GM12878 (cell line): Measurements from ENCODE around the gene TSHZ2. TPM values are rescaled to one million over a fixed set of nuclear protein-coding genes. Genes with fewer than 3 reads are reported as not detected.

Source experiments
- ATAC-seq: fragments of 200-7000 bp; cut with Tn5 transposase; 3 replicates; pipeline ENCODE4 v1.9.1; 2020; ENCODE audit warnings: mild to moderate bottlenecking, moderate library complexity
- BruUV-seq: library from RNA; stranded (reverse); fragments of 400-500 nt; replicated peaks from 2 replicates; lab custom pipeline; 2021; lab: Mats Ljungman, UMichigan
- CTCF ChIA-PET: fragments of 300-600 bp; sonication (Branson Sonifier 250); formaldehyde crosslinking; extraction: SDS; loops from one replicate; lab custom pipeline; 2021; ENCODE audit warnings: inconsistent platforms; lab: Yijun Ruan, JAX
- POLR2A ChIA-PET: fragments of 350-600 bp; formaldehyde crosslinking; extraction: SDS; loops from one replicate; lab custom pipeline; 2021; ENCODE audit warnings: inconsistent platforms; lab: Charles Lee
- RAD21 ChIA-PET: fragments of 300-600 bp; sonication (Branson Sonifier 250); formaldehyde crosslinking; loops from one replicate; lab custom pipeline; 2023; ENCODE audit warnings: antibody characterized with exemption; ENCODE audit not compliant: unreplicated experiment; lab: Charles Lee
- SMC1A ChIA-PET: fragments of 300-600 bp; sonication (Branson Sonifier 250); formaldehyde crosslinking; loops from one replicate; lab custom pipeline; 2023; ENCODE audit not compliant: unreplicated experiment, uncharacterized antibody; lab: Charles Lee
- DNase-seq: peaks from one replicate; pipeline ENCODE4 v3.0.0-alpha.2; 2011; ENCODE audit warnings: low read depth, low spot score
- FAIRE-seq: peaks from 3 replicates; lab custom pipeline; 2011; peaks lifted over from hg19 to GRCh38; lab: Jason Lieb, UNC
- H2AFZ ChIP-seq: 2 replicates; pipeline ENCODE4 v1.6.0; 2011; ENCODE audit warnings: low read depth, low read length, control low read depth; ENCODE audit not compliant: control insufficient read depth
- H3K27ac ChIP-seq: 2 replicates; pipeline ENCODE4 v1.5.1; 2011; ENCODE audit warnings: control low read depth; ENCODE audit not compliant: control insufficient read depth, insufficient read depth
- H3K27me3 ChIP-seq, 2 experiments: replicated peaks in 1 of 2; 2 replicates each; pipeline versions ENCODE4 v1.6.0 to v1.6.1; 2011; ENCODE audit warnings: low read length in 1 of 2; ENCODE audit not compliant: control insufficient read depth in 2 of 2, insufficient read depth in 2 of 2
- H3K36me3 ChIP-seq, 2 experiments: 2 replicates each; pipeline ENCODE4 v1.5.1; 2011; ENCODE audit warnings: low read length in 1 of 2; ENCODE audit not compliant: control insufficient read depth in 2 of 2, insufficient read depth in 2 of 2
- H3K4me1 ChIP-seq: 2 replicates; pipeline ENCODE4 v1.6.1; 2011; ENCODE audit warnings: mild to moderate bottlenecking, low read length, moderate library complexity, mixed read lengths; ENCODE audit not compliant: control insufficient read depth, insufficient read depth
- H3K4me2 ChIP-seq: 2 replicates; pipeline ENCODE4 v1.6.0; 2011; ENCODE audit warnings: control low read depth; ENCODE audit not compliant: control insufficient read depth, insufficient read depth
- H3K4me3 ChIP-seq: fragments of 200-600 bp; sonication (generic); 2 replicates; pipeline ENCODE4 v1.5.1; 2016
- H3K79me2 ChIP-seq: 2 replicates; pipeline ENCODE4 v1.6.0; 2011; ENCODE audit warnings: low read length; ENCODE audit not compliant: control insufficient read depth, insufficient read depth
- H3K9ac ChIP-seq: 2 replicates; pipeline ENCODE4 v1.8.0; 2011; ENCODE audit warnings: low read length, control low read depth, mixed read lengths; ENCODE audit not compliant: control insufficient read depth, insufficient read depth
- H3K9me3 ChIP-seq: replicated peaks from 3 replicates; pipeline ENCODE4 v1.5.1; 2011; ENCODE audit warnings: mild to moderate bottlenecking, low read length; ENCODE audit not compliant: control insufficient read depth, insufficient read depth
- H4K20me1 ChIP-seq: 2 replicates; pipeline ENCODE4 v1.6.0; 2011; ENCODE audit not compliant: control insufficient read depth, insufficient read depth
- BACH1 ChIP-seq: fragments of 450-650 bp; IDR thresholded peaks from 2 replicates; pipeline ENCODE4 v1.6.1; 2017; ENCODE audit warnings: mild to moderate bottlenecking, borderline replicate concordance
- EP300 ChIP-seq, 2 experiments: fragments of 150-350 bp in 1 of 2; IDR thresholded peaks; 2 replicates each; pipeline ENCODE4 v1.6.1; 2011 to 2012; ENCODE audit warnings: low read depth in 2 of 2, low read length in 2 of 2, borderline replicate concordance in 1 of 2, improper control_type of control experiment in 1 of 2, inconsistent platforms in 1 of 2; ENCODE audit not compliant: control insufficient read depth in 1 of 2
- MYB ChIP-seq: fragments of 150-350 bp; IDR thresholded peaks from 2 replicates; pipeline ENCODE4 v1.6.1; 2014; ENCODE audit warnings: mild to moderate bottlenecking, low read depth, low read length, borderline replicate concordance
- SPI1 ChIP-seq: IDR thresholded peaks from 2 replicates; pipeline ENCODE4 v1.6.1; 2011; ENCODE audit warnings: low read depth, mild to moderate bottlenecking, low read length, moderate library complexity, borderline replicate concordance; ENCODE audit not compliant: insufficient read depth
- SRF ChIP-seq, 2 experiments: IDR thresholded peaks; 2 replicates each; pipeline ENCODE4 v1.6.1; 2011; ENCODE audit warnings: low read depth in 2 of 2, low read length in 2 of 2, mild to moderate bottlenecking in 1 of 2, moderate library complexity in 1 of 2
- ZNF274 ChIP-seq: IDR thresholded peaks from one replicate; pipeline ENCODE4 v1.8.0; 2011; ENCODE audit not compliant: insufficient read length, insufficient read depth
- ZNF622 ChIP-seq: fragments of 450-650 bp; IDR thresholded peaks from 2 replicates; pipeline ENCODE4 v1.6.1; 2017; ENCODE audit warnings: mild to moderate bottlenecking, inconsistent platforms
- WGBS: methylation state at CpG from one replicate; pipeline ENCODE4 v1.1.6; 2016; ENCODE audit warnings: low lambda C conversion rate; ENCODE audit not compliant: insufficient replicate concordance, insufficient coverage; ENCODE audit errors: missing lambda C conversion rate; 5-methylcytosine and 5-hydroxymethylcytosine counted together
- in situ Hi-C: fragments of 300-500 bp; cut with MboI; formaldehyde crosslinking; loops from 9 replicates; pipeline ENCODE4 v1.14.3; 2018; ENCODE audit warnings: mixed read lengths
- intact Hi-C: fragments of 100-400 bp; cut with micrococcal nuclease; formaldehyde crosslinking; loops from one replicate; pipeline ENCODE4 v1.14.2; 2022; ENCODE audit not compliant: unreplicated experiment
- polyA plus RNA-seq, 11 experiments: library from polyadenylated mRNA; depleted of rRNA in 4 of 11; unstranded in 6 of 11; stranded (reverse) in 5 of 11; fragments of >200 nt; fragmentation: Nextera tagmentation in 4 of 11; fragmentation: Illumina TruSeq in 1 of 11; extraction: Ambion mirVana in 4 of 11; extraction: Trizol in 1 of 11; gene quantifications; 1 replicate in 1 of 11; 2 replicates in 10 of 11; pipeline versions ENCODE4 v1.2.1 to v1.2.3, GENCODE V29; 2011 to 2016; ENCODE audit warnings: inconsistent platforms in 2 of 11, missing spikeins in 2 of 11, low read depth in 1 of 11
- total RNA-seq, 4 experiments: library from RNA; depleted of rRNA in 3 of 4; stranded (reverse); fragments of >200 nt in 3 of 4; fragmentation: Illumina TruSeq in 1 of 4; extraction: Trizol in 1 of 4; gene quantifications; 2 replicates each; pipeline versions ENCODE4 v1.2.1 to v1.2.3, GENCODE V29; 2013 to 2021
- TF ChIP-seq, protein P1 (sequence below): IDR thresholded peaks from 2 replicates; pipeline ENCODE4 v1.6.1; 2011; ENCODE audit warnings: mild to moderate bottlenecking, low read depth, low read length, moderate library complexity; ENCODE audit not compliant: insufficient replicate concordance
- TF ChIP-seq, protein P2 (sequence below): IDR thresholded peaks from 2 replicates; pipeline ENCODE4 v1.6.1; 2012; ENCODE audit warnings: mild to moderate bottlenecking, low read depth, low read length
- TF ChIP-seq, protein P3 (sequence below): fragments of 450-650 bp; IDR thresholded peaks from 2 replicates; pipeline ENCODE4 v1.6.1; 2017; ENCODE audit warnings: mild to moderate bottlenecking

TSHZ2 gene
- total and polyA plus RNA-seq, 10 of the 15 experiments (the other 5 are each of a cell fraction or from before 2014, with no cell fraction given), result 0.01 to 0.86 (median 0.13) TPM; not detected in 2

DNA sequence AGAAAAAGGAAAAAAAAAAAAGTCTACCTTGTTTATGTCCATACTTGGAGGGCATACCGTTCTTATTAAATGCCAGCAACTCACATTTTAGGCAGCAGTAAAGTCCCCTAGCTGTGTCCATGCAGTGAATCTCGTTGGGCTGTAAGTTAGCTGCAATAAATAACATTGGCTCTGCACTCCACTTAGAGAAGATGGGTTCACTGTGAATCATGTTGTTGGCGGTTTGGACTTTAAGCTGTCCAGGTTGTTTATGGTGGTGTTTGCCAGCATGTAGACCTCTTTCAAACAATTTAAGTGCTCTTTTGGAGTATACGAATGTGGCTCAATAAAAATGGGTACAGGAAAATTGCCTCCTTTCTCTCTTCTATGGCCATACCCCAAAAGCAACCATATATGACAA is 494.1 kb downstream of the TSHZ2 start:
- no peak overlapping the region for H3K4me3 ChIP-seq
- no peak for TF ChIP-seq EP300 (IDR thresholded peaks at IDR 0.05; ENCODE audit: borderline replicate concordance in 1 of 2, control insufficient read depth in 1 of 2, low read depth in 2 of 2, low read length in 2 of 2)
- no peak for FAIRE-seq
- no peaks in the 10 kb centered on the region for H3K79me2 ChIP-seq
- H3K27ac ChIP-seq, result no peak overlapping the region
- 55% methylated on average over 4 of the region's 4 CpGs for whole genome bisulfite sequencing
- intact Hi-C loops (no loop called here), in situ Hi-C loops (no loop called here)
- no peak overlapping the region for H3K4me2 ChIP-seq
- no peaks in the 10 kb centered on the region for H3K9me3 ChIP-seq
- RAD21 ChIA-PET, result no interaction called here
- H2AFZ ChIP-seq, result no peak overlapping the region
- no peaks in the 10 kb centered on the region for H3K4me1 ChIP-seq
- H3K9ac ChIP-seq, result no peak overlapping the region
- H3K36me3 ChIP-seq, result no peaks in the 10 kb centered on the region
- DNase-seq, result no peak
- H4K20me1 ChIP-seq, result no peaks in the 10 kb centered on the region
- SMC1A ChIA-PET, result no interaction called here
- BruUV-seq, result no TSS peak
- CTCF ChIA-PET, result no interaction called here
- POLR2A ChIA-PET, result no interaction called here
- no peak for ATAC-seq
- no peaks in the 10 kb centered on the region for H3K27me3 ChIP-seq

DNA sequence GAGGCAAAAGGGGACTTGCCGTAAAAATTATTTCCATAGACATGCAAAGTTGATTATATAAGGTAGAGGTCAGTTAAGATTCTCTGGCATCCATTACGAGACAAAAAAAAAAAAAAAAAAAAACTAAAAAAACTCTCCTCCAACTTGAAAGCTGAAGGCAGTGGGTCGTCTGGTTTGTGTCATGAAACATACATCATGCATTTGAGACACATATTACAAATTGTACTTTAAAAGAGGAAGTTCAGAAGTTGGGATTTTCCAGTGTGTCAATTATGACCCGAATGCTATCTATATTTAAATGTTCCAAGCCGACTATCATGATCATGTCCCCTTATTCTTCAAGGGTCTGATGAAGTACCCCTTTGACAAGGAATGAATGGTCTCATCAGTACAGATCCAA is 496.4 kb downstream of the TSHZ2 start:
- WGBS, result 6% methylated on average over 5 of the region's 5 CpGs
- H3K27ac ChIP-seq, result no peak overlapping the region
- TF ChIP-seq, protein P1, sequence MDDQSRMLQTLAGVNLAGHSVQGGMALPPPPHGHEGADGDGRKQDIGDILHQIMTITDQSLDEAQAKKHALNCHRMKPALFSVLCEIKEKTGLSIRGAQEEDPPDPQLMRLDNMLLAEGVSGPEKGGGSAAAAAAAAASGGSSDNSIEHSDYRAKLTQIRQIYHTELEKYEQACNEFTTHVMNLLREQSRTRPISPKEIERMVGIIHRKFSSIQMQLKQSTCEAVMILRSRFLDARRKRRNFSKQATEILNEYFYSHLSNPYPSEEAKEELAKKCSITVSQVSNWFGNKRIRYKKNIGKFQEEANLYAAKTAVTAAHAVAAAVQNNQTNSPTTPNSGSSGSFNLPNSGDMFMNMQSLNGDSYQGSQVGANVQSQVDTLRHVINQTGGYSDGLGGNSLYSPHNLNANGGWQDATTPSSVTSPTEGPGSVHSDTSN, result no peak
- 0 out of 2 replicates have a peak, but pooled peaks have one; percentile 4 for TF ChIP-seq SPI1
- TF ChIP-seq ZNF274, result no peak
- TF ChIP-seq, protein P2, sequence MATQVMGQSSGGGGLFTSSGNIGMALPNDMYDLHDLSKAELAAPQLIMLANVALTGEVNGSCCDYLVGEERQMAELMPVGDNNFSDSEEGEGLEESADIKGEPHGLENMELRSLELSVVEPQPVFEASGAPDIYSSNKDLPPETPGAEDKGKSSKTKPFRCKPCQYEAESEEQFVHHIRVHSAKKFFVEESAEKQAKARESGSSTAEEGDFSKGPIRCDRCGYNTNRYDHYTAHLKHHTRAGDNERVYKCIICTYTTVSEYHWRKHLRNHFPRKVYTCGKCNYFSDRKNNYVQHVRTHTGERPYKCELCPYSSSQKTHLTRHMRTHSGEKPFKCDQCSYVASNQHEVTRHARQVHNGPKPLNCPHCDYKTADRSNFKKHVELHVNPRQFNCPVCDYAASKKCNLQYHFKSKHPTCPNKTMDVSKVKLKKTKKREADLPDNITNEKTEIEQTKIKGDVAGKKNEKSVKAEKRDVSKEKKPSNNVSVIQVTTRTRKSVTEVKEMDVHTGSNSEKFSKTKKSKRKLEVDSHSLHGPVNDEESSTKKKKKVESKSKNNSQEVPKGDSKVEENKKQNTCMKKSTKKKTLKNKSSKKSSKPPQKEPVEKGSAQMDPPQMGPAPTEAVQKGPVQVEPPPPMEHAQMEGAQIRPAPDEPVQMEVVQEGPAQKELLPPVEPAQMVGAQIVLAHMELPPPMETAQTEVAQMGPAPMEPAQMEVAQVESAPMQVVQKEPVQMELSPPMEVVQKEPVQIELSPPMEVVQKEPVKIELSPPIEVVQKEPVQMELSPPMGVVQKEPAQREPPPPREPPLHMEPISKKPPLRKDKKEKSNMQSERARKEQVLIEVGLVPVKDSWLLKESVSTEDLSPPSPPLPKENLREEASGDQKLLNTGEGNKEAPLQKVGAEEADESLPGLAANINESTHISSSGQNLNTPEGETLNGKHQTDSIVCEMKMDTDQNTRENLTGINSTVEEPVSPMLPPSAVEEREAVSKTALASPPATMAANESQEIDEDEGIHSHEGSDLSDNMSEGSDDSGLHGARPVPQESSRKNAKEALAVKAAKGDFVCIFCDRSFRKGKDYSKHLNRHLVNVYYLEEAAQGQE, result no peak
- TF ChIP-seq ZNF622, result no peak
- TF ChIP-seq, protein P3, sequence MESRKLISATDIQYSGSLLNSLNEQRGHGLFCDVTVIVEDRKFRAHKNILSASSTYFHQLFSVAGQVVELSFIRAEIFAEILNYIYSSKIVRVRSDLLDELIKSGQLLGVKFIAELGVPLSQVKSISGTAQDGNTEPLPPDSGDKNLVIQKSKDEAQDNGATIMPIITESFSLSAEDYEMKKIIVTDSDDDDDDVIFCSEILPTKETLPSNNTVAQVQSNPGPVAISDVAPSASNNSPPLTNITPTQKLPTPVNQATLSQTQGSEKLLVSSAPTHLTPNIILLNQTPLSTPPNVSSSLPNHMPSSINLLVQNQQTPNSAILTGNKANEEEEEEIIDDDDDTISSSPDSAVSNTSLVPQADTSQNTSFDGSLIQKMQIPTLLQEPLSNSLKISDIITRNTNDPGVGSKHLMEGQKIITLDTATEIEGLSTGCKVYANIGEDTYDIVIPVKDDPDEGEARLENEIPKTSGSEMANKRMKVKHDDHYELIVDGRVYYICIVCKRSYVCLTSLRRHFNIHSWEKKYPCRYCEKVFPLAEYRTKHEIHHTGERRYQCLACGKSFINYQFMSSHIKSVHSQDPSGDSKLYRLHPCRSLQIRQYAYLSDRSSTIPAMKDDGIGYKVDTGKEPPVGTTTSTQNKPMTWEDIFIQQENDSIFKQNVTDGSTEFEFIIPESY, result no peak
- TF ChIP-seq MYB, result no peak
- no peak for TF ChIP-seq BACH1
- no peak for TF ChIP-seq SRF (IDR thresholded peaks at IDR 0.05; ENCODE audit: low read depth in 2 of 2, low read length in 2 of 2)

More for the DNA sequence above, 496.4 kb downstream of the TSHZ2 start:
- H3K27me3 ChIP-seq, result no peaks in the 10 kb centered on the region
- no peak overlapping the region for H2AFZ ChIP-seq
- H4K20me1 ChIP-seq, result no peaks in the 10 kb centered on the region
- SMC1A ChIA-PET, result no interaction called here
- intact Hi-C loops (no loop called here), in situ Hi-C loops (no loop called here)
- no peak overlapping the region for H3K9ac ChIP-seq
- no peaks in the 10 kb centered on the region for H3K79me2 ChIP-seq
- CTCF ChIA-PET, result interaction anchor here (0.7 kb wide), 1 partner anchor 1231 kb away, joined by 3 read pairs; no protein-coding TSS in a partner anchor
- RAD21 ChIA-PET, result interaction anchor here (0.6 kb wide), 1 partner anchor 100 kb away, joined by 3 read pairs; no protein-coding TSS in a partner anchor
- no TSS peak for BruUV-seq
- H3K4me2 ChIP-seq, result no peak overlapping the region
- POLR2A ChIA-PET, result interaction anchor here (0.5 kb wide), 1 partner anchor 1199 kb away, joined by 5 read pairs; no protein-coding TSS in a partner anchor
- peak; percentile 52; the same call in 2 of the 3 replicates for ATAC-seq
- H3K4me3 ChIP-seq, result no peak overlapping the region
- no peaks in the 10 kb centered on the region for H3K36me3 ChIP-seq
- no peak for FAIRE-seq
- no peaks in the 10 kb centered on the region for H3K4me1 ChIP-seq
- no peaks in the 10 kb centered on the region for H3K9me3 ChIP-seq
- DNase-seq, result peak; percentile 4
